HG03378 (cell line): ENCODE measurements around the gene COLEC11.
"Not testable (repeated sequence)": the region's sequence is repeated elsewhere in the genome, so short reads cannot be mapped to it uniquely, and the experiment has no call there.

ENCODE experiments used
- ATAC-seq: cut with Tn5 transposase; IDR thresholded peaks from one replicate; pipeline ENCODE4 v1.9.1; 2021; ENCODE audit warnings: mild to moderate bottlenecking, moderate library complexity; ENCODE audit not compliant: unreplicated experiment

The COLEC11 gene

DNA sequence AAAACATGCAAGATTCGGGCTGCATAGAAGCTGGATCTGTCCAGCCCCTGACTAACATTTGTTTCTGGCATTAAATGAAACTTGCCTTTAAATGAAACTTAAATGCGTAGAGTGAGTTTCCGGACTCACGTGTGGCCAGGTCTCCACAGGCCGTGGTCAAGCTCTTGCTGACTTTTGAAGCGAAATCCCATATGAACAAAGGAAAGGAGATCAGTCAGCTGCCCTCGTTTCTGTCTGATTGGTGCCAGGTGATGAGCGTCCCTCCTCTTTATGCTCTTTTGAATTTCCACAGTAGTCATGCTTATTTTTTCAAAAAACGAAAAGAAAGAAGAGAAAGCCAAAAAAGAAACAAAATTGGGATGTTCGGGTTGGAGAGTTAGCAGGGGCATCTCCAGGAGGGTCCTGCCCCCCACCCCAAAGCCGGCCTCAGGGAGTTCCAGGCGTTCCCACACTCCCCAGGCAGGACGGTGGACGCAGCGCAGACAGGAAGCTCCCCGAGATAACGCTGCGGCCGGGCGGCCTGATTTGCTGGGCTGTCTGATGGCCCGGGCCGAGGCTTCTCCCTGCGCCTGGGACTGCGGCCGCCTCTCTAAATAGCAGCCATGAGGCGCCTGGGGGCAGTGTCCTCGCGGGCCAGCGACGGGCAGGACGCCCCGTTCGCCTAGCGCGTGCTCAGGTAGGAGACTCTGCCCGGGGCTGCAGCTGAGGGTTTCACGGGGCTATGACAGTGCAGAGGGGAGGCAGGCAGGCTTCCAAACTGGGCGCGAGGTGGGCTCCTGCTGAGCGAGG lies at the start of gene COLEC11:
TSS of gene COLEC11 (plus strand) at position 620 of the 789 bp plus-strand sequence. CDS start 9,229 bp downstream, outside the sequence.
- ATAC-seq, result no peak

DNA sequence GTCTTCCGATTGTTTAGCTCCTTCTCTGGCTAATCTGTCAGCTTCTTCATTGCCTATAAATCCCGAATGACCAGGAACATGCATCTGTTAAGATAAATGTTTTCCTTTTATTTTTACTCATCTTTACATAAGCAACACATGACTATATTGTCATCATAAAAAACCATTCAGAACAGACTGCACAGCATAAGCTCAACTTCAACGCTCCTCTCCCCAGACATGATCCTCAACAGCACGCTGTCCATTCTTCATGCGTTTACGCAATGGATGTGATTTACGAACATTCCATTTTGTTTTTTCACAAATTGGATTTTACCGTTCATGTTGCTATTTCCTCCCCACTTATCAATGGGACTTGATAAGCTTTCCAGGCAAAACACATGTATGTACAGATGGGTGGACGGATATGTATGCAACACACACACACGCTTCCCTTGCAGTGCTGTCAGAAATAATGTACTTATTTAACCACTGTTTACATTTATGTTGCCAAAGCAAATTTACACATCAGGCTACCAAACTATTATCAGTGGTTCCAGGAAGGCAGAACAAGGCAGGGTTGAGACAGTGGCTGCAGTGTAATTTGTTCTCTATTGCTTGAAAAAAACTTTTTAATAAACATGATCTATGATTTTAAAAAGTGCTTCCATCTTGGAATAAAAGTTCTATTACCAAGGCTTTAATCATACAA lies 49.0 kb upstream of the COLEC11 start:
- no peak for ATAC-seq

DNA sequence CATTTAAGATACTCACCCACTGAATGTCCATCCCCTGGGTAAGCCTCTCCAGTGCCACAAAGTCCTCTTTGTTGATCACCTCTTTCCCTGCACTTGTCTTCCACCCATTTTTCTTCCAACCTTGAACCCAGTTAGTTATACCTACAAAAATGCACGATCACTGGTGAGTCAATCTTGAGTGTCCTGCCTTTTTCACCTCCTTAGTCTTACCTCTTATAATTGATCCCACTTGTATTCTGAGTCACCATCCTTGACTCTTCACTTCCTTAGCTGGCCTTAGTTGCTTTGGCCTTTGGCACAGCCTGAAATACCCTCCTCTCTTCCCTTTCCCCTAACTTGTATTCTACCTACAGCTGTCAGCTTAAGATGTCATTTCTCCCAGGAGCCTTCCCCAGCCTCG lies 47.0 kb upstream of the COLEC11 start:
- no peak for ATAC-seq

DNA sequence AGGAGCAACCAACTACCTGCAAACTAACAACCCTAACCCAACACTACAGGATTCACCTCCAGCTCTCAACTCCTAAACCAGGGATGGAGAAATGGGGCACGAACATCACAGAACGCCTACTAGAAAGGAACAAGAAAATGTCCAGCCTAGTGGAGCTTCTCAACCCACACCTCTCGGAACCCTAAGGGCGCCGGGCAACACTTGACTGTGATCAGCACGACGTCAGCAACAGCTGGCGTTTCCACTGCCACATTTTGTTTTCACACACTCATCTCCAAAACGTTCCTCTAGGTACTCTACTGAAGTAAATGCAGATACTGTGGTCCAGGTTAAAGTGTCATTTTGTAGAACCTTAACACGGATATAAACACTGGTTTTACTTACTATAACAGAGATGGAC lies 41.0 kb upstream of the COLEC11 start:
- no peak for ATAC-seq

DNA sequence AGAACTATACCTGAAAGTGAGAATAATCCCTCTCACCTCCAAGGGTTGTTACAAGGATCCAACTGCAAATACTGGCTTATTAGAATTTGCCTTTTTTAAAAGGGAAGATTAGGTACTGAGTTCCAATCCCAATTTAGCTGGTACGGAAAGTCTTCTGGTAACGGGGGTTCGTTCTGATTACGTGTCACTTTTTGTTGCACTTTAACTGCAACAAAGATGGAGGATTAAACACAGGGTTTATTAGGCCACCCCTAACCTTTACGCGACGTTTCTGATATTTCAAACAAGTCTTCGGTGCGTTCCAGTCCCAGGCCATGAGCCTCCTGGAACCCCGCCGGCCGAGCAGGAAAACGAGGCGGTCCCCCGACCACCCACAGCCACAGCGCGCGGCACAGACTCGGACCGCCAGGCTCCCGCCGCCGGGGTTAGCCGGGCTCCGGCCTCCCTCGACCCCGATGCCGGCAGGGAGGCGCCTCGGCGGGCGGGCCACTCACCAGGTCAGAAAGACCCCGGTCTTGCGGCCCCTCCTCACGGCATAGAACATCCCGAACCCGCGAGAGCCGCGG lies 37.2 kb upstream of the COLEC11 start:
- ATAC-seq, result peak; percentile 27

DNA sequence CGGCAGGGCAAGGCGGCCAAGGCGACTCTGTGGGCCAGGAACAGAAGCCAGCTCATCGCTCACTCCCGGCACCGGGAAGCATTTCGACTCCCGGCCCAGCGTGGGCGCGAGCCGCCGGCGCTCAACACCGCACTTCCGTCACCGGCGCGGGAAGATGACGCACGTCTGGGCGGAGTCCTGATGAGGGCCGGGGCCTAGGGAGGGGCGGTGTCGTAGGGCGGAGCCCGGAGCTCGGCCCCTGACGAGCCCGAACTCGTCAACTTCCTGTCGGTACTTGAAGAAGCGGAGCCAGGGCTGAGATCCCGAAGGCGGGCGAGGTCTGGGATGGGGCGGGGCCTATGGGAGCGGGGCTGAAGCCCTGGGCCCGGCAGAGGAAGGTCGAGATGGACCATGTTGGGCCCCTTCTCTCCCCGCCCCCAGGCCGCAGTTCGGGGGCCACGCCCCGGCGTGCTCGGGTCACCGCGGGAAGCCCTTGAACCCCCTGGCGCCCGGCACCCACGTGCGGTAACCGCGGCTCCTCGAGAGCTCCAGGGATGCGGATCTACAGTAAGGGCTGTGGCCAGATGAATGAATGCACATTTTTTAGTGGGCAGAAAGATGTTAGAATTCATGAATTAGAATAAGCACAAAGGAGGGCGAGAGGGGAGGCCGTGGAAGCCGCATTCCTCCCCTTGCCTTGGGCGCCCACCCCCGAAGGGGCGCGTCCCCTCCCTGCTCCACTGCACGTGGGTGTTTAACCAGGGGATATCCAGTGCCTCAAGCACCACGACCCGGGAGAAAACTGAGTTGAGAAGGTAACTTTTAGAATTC lies 36.5 kb upstream of the COLEC11 start, which contains the start of gene RNASEH1:
TSS of gene RNASEH1 (minus strand) at position 129 of the 810 bp plus-strand sequence. CDS start at position 56, 73 bp downstream.
- ATAC-seq, result peak; percentile 95

DNA sequence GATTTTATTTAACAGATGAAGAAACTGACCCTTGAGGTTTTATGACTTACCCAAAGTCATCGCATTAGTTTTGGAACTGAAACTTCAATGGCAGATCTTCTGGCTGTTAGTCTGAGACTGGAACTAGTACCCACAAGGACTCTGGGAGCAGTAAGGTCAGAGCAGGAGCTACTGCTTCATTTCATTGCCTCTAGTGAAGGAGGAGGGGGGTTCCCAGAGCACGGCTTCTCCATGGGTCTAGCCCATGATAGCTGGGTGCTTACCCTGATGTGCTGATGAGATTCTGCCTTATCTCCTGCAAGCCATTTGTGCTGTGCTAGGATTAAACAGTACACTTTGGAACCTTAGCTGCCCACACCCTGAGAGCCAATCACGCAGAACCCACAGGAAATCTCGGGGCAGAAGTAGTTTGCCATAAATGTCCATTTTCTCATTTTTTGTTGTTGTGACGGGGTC lies 31.4 kb upstream of the COLEC11 start:
- ATAC-seq, result peak; percentile 58

DNA sequence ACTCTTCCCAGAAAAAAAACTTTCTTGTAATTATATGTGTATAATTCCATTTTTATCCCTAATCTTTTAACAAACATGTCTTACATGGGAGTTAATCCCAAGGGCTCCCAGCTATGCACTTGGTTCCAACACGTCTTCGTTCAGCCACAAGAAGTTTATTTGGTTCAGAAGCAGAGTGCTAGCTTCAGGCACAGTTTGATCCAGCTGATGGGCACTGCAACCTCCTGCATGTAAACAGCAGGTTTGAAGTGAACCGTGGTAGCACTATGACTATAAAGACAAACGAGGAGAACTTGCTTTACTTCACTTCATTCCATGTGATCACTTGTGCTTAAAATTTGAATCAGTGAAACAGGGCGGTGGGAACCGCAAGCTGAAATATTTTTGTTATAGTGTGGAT lies 29.8 kb upstream of the COLEC11 start:
- ATAC-seq, result no peak

DNA sequence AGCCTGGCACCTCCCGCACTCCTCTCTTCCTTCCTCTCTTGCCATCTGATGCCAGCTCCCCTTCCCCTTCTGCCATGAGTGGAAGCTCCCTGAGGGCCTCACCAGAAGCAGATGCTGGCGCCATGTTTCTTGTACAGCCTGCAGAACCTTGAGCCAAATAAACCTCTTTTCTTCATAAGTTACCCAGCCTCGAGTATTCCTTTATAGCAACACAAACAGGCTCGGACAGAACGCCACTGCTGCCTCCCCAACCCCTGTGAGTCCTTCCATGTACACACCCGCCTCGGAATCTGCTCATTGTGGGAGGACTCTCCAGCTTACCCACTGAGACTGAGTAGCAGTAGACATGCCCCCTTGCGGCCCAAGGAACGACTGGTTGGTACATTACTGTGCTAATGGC lies 28.1 kb upstream of the COLEC11 start:
- no peak for ATAC-seq

DNA sequence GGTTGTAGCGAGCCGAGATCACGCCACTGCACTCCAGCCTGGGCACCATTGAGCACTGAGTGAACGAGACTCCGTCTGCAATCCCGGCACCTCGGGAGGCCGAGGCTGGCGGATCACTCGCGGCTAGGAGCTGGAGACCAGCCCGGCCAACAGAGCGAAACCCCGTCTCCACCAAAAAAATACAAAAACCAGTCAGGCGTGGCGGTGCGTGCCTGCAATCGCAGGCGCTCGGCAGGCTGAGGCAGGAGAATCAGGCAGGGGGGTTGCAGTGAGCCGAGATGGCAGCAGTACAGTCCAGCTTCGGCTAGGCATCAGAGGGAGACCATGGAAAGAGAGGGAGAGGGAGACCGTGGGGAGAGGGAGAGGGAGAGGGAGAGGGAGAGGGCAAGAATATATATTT lies 25.3 kb upstream of the COLEC11 start:
- not testable (repeated sequence) for ATAC-seq

DNA sequence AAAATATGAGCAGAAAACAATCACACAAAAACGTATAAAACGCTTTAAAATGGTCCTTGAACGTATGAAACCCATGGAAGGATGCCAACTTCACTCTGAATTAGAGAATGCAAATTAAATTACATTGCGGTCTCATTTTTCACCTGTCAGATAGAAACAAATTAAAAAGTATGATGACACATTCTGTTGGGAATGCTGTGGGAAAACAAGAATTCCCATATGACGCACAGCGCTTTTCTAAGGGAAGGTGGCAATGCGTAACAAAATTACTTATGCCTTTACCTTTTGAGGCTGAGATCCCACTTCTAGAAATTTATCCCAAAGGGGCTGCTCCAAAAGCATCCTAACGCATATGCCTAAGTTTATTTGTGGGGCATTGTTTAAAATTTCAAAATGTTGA lies 23.6 kb upstream of the COLEC11 start:
- ATAC-seq, result no peak

DNA sequence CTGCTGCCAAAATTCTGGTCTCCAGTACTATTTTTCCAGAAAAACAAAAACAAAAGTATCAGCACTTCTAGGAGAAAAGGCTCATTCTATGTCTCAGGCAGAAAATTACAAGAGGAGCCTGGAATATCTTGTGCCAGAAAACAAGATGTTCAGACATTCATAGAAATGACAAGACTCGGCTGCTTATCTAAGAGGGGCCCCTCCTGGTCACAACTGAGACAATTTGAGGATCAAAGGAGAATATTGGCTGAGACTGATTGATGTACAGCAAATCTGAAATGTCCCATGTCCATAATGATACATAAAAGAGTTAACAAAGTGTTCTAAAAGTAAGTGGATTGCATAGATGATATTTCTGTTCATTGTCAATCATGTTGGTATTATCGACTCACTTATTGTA lies 22.3 kb upstream of the COLEC11 start:
- no peak for ATAC-seq

DNA sequence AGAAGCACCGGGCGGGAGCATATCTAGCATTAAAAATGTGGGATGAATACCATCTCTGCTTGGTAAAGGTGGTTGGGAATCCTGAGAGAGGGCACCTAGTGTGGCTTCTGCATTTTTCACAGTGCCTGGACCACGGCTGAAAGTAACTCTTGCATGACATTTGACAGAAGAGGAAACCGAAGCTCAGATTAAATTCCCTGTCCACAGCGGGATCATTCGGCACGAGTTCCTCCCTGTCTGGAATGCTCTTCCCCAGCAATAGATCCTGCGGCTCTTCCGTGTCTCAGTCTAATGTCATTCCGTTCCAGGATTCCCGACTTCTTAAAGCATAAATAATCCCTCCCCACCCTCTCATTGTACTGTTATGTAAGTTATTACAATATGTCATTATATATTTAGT lies 20.8 kb upstream of the COLEC11 start:
- no peak for ATAC-seq

DNA sequence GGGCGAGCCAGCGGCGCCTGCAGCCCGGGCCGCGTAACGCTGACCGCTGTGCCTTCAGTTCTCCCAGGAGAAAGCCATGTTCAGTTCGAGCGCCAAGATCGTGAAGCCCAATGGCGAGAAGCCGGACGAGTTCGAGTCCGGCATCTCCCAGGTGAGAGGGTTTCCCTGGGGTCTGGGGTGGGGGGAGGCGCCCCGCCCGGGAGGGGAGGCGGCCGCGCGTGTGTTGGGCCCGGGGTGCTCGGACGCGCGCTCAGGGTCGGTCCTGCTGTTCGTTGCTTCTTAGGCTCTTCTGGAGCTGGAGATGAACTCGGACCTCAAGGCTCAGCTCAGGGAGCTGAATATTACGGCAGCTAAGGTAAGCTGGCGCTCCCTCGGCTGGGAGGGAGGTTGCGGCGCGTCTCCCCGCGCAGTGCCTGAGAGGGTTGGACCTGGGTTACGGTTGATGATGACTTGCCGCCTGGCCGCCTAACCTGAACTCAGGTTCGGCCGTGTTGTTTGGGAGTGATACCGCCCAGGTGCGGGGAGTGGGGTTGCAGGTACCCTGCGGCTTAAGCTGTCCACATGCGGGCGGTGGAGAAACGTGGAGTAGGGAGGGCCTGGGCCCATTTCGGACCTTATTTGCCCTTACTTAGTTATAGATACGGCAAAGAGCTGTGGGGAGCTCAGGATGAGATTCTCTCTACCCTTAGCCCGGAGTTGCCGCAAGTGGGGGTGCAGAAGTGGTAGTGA lies 19.2 kb upstream of the COLEC11 start:
- peak; percentile 14 for ATAC-seq

DNA sequence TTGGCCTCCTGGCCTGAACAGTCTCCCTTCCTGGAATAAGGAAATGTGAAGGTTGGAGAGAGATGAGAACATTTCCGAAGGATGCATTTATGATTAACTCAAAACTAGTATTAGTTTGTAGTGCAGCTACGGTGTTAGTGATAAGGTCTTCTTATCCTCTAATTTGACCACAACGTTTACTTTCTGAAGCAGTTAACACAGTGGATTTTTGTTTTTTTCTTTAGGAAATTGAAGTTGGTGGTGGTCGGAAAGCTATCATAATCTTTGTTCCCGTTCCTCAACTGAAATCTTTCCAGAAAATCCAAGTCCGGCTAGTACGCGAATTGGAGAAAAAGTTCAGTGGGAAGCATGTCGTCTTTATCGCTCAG lies 18.7 kb upstream of the COLEC11 start:
- not testable (repeated sequence) for ATAC-seq

DNA sequence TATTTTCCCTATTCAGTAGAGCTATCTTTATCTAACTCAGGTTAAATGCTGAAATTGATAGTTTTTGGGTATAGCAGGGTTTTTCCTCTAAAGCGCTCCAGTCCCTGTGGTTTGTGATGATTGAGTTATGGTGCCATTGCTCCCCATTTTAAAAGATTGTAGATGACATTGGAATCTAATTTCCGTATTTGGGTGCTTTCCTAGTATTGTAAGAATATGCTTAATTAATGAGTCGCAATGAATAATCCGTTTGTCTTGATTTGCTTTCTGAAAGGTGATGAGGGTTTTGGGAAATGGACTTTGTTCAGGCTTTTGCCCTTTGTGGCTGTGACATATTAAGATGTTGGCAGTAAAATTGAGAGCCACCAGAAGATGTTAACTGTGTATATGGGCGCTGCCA lies 15.9 kb upstream of the COLEC11 start:
- no peak for ATAC-seq

DNA sequence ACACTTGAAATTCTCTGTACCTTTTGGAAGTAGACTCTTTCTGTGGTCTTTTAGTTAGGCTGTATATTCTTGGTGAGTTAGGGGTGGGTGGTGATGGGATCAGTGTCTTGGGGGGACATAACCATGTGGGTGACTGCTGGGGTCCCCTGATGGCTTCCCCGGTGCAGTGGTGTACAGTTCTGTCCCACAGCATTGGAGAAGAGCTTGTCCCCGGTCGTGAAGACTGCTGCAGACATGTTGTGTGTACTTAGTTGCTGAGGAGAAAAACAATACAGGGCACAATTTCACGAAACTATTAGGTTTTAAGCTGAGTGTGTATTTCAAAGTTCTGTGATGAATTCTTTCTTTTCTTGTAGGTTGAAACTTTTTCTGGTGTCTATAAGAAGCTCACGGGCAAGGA lies 14.5 kb upstream of the COLEC11 start:
- ATAC-seq, result no peak

DNA sequence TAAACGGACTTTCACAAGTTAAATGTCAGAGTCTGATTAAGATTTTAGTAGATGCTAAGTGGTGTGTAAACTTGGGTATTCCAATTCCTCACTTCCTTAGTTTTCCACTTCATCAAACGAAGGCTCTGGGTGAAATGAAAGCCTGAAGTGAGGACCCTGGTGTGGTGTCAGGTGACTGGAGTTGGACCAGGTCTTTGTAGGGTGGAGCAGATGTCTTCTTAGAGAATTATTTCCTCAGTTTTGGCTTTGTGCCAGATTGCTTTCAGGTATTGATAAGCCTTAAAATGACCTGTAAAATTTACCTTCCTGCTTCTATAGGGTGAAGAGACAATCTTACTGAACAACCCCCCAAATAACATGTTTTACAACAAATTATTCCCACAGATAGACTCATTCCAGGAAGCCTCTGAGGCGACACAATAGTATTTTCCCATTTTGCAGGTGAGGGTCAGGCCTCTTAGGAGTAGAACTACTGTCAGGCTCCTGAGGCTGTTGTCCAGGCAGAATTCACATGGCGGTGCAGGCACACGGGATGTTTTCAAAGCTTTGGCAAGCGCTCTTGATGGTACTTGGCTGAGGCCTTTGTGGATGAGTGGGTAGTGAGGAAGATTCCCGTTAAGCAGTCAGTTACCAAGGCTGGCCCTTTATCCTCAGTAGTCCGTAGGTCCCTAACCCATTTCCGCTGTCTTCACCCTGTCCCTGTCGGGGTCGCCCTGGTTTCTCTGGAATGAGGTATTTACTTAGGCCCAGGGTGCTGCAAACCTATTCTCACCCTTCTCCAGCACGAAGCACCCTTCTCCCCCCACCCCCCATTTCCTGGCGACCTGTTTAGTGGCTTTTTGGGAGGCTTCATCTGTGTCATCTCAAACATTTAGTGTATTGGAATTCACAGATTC lies 13.3 kb upstream of the COLEC11 start:
- ATAC-seq, result no peak

DNA sequence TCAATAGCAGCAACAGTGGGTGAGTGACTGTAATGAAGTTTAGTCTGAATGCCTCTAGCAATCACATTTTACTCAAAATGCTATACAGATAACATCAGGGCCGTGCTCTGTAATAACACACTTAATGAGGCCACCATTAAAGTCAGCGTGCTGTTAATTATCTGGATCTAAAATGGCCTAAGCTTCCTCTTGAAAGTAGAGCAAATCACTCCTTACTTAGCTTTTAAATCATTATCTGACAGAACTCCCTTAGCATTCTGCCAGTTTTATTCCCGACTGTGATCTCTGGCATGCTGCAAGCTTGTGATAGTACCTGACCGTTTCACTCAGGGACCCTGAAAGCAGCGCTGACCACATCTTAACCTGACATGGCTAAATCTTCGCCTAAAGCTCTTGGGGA lies 10.8 kb upstream of the COLEC11 start:
- no peak for ATAC-seq
